Left ventricle myocardium superior (tissue), 1 donor: Measurements from ENCODE around the gene NELL1. TPM values are rescaled to one million over a fixed set of nuclear protein-coding genes. Genes with fewer than 3 reads are reported as not detected.

ENCODE experiments used
- ATAC-seq: fragments of 200-7000 bp; cut with Tn5 transposase; one replicate; pipeline ENCODE4 v1.9.1; 2020; ENCODE audit warnings: mild to moderate bottlenecking, moderate library complexity
- DNase-seq: peaks from one replicate; pipeline ENCODE4 v3.0.0-alpha.2; 2020
- intact Hi-C: fragments of 100-400 bp; cut with micrococcal nuclease; formaldehyde crosslinking; loops from one replicate; pipeline ENCODE4 v1.11.0; 2022
- total RNA-seq: library from RNA; stranded (reverse); fragmentation: NEBNext Ultra II Directional; extraction: Animal tissue kit (Norgen Biotek cat#: 25700); gene quantifications from one replicate; pipeline ENCODE4 v1.2.1, GENCODE V29; 2021
- donor health status: DM: no; HTN: yes; CAD: no; lungs with severe emphysema.

NELL1 gene
- total RNA-seq, 1 donor from 2014 or later, result not detected

GRCh38 chr11:20754933-20755332 is 85.5 kb downstream of the NELL1 start:
- intact Hi-C loops, result no loop called here
- DNase-seq (no peak), ATAC-seq (no peak)

- DNase-seq, result no peak
- ATAC-seq, result no peak
- intact Hi-C loops, result no loop called here
Observed at GRCh38 chr11:20759541-20759940, 90.2 kb downstream of the NELL1 start.

- no peak for ATAC-seq
- intact Hi-C loops, result no loop called here
- no peak for DNase-seq
Observed at GRCh38 chr11:20760811-20761210, 91.4 kb downstream of the NELL1 start.

DNA sequence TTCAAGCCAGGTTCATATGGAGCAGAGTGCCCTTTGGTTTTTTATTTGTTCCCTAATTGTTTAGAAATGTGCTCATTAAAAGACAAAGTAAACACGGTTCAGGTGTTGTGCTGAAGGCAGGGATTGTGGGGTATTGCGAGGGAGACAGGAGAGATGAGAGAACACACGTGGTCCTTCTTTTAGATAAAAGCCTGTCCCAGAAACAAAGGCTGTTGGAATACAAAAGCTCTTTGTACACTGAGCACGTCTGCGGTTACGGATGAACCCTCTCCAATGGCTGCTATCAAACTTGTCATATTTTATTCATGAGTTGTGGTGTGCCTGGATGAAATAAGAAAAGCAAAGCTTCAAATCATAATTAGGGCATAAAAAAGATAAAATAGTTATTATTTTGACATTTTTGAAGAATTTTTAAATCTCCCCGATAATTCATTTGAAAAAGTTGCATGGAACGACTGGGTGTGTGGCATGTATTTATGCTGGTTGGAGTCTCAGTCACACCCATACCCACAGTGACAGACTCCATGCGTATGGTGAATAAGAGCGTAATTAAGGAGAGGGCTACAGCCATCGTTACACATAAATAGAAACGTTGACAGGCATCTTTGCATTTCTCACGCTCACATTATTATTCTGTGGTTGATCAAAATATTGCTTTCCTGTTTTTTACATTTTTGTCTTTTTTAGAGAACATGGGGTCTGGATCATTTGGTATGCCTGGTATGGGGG is 92.9 kb downstream of the NELL1 start:
- intact Hi-C loops, result no loop called here
- ATAC-seq (no peak), DNase-seq (no peak)

- DNase-seq, result no peak
- intact Hi-C loops, result no loop called here
- no peak for ATAC-seq
Observed at GRCh38 chr11:20762980-20763379, 93.6 kb downstream of the NELL1 start.

- ATAC-seq, result no peak
- intact Hi-C loops, result no loop called here
- no peak for DNase-seq
Observed at GRCh38 chr11:20770414-20770946, 101.1 kb downstream of the NELL1 start.

GRCh38 chr11:20771026-20771425 is 101.6 kb downstream of the NELL1 start:
- no peak for ATAC-seq
- DNase-seq, result no peak
- intact Hi-C loops, result no loop called here

GRCh38 chr11:20771681-20772080 is 102.3 kb downstream of the NELL1 start:
- intact Hi-C loops, result no loop called here
- no peak for DNase-seq
- ATAC-seq, result no peak

GRCh38 chr11:20775331-20775730 is 105.9 kb downstream of the NELL1 start:
- ATAC-seq (no peak), DNase-seq (no peak)
- intact Hi-C loops, result no loop called here

GRCh38 chr11:20782775-20783174 is 113.4 kb downstream of the NELL1 start:
- DNase-seq (no peak), ATAC-seq (no peak)
- intact Hi-C loops, result no loop called here

DNA sequence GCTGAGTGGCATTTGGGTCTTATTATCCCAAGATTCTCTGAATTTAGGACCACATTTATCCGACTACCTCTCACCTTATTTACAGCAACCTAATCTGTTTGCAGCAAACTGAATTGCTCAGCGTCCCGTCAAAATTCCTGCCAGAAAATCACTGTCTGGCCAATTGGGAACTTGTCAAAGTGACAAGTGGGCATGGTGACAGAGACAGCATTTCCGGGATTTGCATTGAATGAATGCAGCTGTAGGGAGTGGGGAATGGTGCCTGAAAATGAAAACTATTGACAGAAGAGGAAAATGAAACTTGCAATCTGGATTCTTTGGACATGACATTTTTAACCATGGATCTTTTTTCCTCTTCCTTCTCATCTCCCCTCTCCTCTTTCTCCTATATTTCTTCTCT is 113.8 kb downstream of the NELL1 start:
- intact Hi-C loops, result no loop called here
- no peak for ATAC-seq
- DNase-seq, result no peak

DNA sequence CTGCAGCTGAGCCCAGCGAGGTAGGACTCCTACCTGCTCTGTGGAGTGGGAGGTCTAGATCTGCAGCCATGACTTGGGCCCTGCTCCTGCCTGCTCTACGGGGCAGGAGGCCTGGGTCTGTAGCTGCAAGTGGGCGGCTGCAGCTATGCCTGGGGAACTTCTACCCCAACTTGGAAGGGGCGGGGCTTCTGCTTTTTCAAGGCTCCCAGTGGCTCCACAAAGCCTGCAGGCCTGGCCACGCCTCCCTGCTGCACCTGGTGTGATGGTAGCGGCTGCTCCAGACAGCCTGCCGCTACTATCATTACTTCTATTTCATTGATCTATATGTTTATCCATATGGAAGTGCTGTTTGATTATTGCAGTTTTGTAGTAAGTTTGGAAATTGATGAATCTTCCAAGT is 121.2 kb downstream of the NELL1 start:
- DNase-seq (no peak), ATAC-seq (no peak)
- intact Hi-C loops, result no loop called here

DNA sequence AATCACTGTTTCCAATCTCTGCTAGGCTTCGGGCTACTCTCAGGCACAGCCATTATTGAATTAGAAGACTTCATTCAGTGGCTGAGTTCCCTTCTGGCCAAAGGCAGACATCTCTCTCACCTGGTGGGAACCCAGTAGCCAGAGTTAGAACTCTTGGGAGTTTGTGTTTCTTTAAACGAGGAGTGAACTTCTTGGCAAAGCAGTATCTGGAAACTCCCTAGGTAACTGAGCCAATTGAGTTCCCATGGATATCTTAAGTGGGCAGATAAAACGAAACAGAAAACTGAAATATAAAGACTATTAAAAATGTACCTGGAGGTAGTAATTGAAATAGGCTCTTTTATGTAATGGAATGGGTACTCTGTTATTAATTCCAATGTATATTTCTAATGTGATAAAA is 125.6 kb downstream of the NELL1 start:
- no peak for DNase-seq
- no peak for ATAC-seq
- intact Hi-C loops, result no loop called here

DNA sequence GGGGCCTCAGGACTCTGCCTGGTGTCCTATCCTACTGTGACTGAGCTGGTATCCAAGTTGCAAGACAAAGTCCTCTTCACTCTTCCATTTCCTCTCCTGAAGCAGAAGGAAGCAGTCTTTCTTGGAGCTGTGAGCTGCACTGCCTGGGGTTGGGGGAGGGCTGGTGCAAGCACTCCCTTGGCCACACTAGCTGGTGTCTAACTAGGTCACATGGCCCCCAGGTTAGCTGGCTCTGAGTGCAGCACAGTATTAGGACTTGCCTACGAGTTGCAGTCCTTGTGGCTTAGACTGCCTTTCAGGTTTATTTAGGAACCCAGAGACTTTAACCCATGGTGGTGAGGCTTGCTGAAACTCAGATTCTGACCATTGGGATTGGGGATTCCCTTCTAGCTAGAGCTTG is 138.9 kb downstream of the NELL1 start:
- DNase-seq, result no peak
- intact Hi-C loops, result no loop called here
- ATAC-seq, result no peak

GRCh38 chr11:20821046-20821445 is 151.7 kb downstream of the NELL1 start:
- intact Hi-C loops, result no loop called here
- DNase-seq (no peak), ATAC-seq (no peak)

DNA sequence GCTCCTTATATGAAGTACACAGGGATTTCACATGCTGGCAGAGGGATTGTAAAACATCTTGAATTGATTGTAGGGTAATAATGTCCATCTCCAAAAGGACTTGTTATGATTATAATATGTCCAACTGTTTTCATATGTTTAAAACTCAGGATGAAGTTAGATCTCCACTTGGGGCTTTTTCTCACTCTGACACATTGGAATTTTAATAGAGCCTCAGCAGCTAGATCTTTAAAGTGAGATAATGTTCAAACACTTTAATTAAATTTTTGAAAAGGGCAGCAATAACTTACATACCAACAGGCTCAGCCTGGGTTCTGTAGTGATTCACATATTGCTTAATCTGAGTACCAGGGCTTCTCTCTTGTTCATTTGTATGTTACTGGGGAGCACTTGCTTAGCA is 152.1 kb downstream of the NELL1 start:
- intact Hi-C loops, result no loop called here
- ATAC-seq, result no peak
- no peak for DNase-seq

GRCh38 chr11:20824773-20825172 is 155.4 kb downstream of the NELL1 start:
- ATAC-seq (no peak), DNase-seq (no peak)
- intact Hi-C loops, result no loop called here

DNA sequence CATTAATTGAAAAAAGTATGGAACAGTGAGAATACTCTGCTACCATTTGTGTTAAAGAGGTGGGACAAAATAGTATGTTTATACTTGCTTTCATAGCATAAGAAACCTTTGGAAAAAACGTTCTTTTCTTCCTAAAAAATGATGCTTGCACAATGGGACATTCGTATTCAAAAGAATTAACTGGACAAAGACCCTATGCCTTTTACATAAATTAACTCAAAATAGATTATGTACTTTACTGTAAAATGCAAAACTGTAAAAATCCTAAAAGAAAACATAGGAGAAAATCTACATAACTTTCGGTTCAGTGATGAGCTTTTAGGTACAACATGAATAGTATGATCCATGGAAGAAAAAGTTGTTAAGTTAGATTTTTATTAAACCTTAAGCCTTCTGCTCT is 166.2 kb downstream of the NELL1 start:
- ATAC-seq, result no peak
- intact Hi-C loops, result no loop called here

GRCh38 chr11:20839231-20839630 is 169.8 kb downstream of the NELL1 start:
- no peak for ATAC-seq
- intact Hi-C loops, result no loop called here
- DNase-seq, result no peak

More for the DNA sequence above, 166.2 kb downstream of the NELL1 start:
- DNase-seq, result no peak

DNA sequence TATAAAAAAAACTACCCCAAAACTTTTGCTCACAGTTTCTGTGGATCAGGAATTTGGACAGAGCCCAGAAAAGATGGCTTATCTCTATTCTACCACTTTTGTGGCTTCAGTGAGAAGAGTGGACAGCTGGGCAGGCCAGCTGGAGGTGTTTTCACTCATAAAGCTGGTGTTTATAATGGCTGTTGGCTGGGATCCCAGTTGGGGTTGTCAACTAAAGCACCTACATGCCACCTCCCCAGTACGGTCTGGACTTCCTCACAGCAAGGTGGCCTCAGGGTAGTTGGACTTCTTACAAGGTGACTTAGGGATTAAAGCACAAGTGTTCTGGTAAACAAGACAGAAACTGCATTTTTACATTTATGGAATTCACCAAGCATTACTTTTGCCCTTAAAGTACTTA is 171.0 kb downstream of the NELL1 start:
- DNase-seq (no peak), ATAC-seq (no peak)
- intact Hi-C loops, result no loop called here

DNA sequence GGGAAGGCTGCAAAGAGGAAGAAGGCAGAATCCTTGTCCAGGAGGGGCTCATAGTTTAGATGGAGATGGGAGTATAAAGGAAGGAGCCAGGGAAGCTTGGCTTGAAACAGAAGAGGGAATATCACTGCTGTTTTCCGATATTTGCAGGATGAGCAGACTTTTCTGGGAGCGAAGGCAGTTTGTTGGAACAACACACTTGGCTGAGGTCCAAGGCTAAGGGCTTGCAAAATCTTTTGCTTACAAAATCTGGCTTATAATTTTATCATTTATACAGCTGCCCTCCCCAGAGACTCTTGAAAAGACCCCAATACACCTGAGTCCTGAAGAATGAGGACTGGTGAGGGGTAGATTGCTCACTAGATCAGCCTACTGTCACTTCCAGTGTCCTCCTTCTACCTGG is 174.8 kb downstream of the NELL1 start:
- ATAC-seq (no peak), DNase-seq (no peak)
- intact Hi-C loops, result no loop called here
